Measurements from ENCODE around the gene CEP57L1.
"Not testable (repeated sequence)": the region's sequence is repeated elsewhere in the genome, so short reads cannot be mapped to it uniquely, and the experiment has no call there.

Gene CEP57L1

DNA sequence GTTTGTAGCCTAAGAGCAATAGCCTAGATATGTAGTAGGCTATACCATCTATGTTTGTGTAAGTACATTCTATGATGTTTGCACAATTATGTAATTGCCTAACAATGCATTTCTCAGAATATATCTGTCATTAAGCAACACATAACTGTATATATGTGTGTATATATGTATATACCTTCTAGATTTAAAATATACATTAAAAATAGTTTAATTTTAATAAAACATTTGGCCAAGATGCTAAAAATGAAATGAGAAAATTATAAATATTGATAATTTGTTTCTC lies 21.2 kb upstream of the CEP57L1 start:
- DNase-seq, result no peak

DNA sequence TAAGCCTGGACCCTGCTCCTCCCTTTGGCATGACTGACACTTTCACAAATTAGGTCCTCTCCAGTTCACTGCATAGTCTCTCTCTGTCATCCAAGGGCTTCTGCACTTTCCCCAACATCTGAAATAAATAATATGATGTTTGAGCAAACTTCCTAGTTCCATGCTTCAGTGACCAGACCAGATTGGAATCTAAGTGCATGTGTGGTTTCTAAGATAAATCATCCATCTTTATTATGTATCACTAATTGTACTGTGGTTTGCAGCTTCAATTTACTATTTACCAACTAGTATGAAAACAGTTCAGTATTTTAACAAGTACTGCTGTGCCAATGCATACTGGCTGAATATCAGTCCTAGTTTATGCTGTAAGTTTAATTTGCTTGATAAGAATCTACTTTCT lies 19.4 kb upstream of the CEP57L1 start:
- DNase-seq, result no peak

DNA sequence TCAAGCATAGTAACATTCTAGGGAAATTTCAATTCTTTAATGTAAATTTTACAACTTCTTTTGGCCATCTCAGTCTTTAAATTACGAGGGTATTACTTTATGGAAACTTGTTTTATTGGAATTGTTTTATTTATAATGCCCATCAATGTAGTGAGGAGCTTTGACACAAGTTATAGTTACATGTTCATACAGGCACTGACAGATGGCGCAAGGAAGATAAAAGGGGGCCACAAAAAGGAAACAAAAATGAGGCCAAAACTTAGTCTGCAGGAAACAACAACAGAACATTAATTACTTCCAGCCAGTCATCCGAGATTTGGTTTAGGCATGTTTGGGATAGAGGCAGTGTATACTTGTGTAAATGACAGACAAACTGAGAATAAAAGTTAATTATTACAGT lies 18.9 kb upstream of the CEP57L1 start:
- DNase-seq, result peak in 1 of 2 experiments; percentile 12

DNA sequence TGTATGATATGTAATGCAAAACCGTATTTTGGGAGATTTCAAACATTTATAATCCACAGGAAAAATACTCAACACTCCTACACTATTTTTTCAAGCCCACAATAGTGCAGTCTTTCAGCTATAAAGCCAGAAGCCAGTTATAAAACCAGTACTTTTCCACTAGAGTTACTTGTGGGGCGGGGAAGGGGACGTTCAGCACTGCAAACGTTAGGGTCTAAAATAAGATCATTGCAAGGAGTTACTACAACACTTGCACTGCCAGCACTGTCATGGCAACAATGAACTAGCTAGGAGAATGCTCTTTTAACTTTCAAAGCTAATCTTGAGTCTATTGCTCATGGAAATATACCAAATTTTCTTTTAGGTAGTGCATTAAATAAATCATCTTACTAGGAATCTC lies 15.3 kb upstream of the CEP57L1 start:
- no peak for DNase-seq

DNA sequence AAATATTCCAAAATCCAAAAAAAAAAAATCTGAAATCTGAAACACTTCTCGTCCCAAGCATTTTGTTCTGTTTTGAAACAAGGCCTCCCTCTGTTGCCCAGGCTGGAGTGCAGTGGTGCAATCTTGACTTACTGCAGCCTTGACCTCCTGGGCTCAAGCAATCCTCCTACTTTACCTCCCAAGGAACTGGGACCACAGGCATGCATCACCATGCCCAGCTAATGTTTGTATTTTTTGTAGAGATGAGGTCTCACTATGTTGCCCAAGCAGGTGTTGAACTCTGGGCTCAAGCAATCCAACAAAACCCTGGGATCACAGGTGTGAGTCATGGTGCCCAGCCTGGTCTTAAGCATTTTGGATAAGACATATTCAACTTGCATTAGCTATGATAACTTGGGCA lies 14.3 kb upstream of the CEP57L1 start:
- no peak for DNase-seq

DNA sequence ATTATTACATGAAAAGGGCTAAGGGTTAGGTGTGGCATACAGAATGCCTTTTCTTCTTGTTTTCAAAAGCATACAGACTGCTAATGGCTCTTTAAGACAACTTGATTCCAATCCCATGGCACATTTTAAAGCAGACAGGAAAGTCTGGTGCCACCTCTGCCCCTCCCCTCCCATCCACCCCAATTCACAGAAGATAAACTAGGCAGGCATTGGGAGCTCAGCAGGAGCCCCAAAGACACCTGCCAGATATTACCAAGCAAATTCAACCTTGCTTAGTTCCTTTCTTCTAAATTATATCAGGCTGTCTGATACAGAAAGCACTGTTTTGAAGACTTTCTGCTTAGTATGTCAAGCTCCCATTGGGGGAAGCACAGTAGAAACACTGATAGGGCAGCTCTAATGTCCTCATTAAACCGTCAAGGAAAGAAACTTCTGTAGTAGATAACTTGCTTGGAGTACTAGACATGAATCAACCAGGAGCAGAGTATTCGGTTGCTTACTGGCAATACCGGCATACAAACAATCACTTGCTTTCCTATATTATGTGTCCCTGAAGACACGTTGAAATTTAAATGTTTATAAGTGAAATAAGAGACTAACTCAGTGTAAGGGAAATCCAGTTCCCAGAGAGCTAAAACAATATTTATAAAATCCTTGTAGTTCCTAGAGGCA lies 13.7 kb upstream of the CEP57L1 start:
- DNase-seq, result no peak

DNA sequence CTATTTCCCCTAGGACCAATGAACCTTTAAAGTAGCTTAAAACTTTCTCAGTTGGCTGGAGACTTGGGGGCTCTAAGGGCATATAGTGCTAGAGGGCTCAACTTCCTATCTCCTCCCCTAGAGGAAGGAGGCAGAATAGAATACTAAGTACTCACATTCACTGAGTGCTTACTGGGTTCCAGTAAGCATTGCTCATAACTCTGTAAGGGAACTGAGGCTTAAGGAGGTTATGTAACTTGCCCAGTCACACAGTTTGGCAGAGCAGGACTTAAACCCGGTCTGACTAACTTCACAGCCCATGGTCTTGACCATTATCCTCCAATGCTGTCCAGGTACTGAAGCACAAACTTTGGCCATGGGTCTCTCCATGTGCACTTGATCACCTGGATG lies 13.1 kb upstream of the CEP57L1 start:
- no peak for DNase-seq

DNA sequence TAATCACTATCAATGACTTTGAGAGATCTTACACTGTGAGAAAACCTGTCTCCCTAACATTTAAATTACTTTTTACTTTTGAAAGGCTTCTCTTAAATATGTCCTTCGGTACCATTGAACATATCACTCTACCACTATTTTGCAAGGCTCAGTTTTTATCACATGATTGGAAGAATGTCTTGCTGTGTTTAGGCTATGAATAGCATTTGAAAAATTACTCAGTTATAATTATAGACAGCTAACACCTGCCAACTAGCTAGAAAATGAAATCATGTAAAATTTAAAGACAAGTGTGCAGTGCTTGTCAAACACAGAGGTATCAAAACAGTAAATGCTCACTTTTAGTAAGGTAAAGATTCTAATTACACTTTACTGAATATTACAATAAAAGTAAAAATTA lies 11.7 kb upstream of the CEP57L1 start:
- no peak for DNase-seq

DNA sequence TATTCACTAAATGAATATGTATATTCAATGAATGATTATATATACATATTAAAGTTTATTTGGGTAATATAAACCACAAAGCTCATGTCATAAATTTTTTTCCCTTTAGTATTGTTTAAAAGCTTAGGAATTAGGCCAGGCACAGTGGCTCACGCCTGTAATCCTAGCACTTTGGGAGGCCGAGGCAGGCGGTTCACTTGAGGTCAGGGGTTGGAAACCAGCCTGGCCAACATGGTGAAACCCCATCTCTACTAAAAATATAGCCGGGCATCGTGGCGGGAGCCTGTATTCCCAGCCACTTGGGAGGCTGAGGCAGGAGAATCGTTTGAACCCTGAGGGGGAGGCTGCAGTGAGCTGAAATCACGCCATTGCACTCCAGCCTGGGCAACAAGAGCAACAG lies 11.2 kb upstream of the CEP57L1 start:
- not testable (repeated sequence) for DNase-seq

DNA sequence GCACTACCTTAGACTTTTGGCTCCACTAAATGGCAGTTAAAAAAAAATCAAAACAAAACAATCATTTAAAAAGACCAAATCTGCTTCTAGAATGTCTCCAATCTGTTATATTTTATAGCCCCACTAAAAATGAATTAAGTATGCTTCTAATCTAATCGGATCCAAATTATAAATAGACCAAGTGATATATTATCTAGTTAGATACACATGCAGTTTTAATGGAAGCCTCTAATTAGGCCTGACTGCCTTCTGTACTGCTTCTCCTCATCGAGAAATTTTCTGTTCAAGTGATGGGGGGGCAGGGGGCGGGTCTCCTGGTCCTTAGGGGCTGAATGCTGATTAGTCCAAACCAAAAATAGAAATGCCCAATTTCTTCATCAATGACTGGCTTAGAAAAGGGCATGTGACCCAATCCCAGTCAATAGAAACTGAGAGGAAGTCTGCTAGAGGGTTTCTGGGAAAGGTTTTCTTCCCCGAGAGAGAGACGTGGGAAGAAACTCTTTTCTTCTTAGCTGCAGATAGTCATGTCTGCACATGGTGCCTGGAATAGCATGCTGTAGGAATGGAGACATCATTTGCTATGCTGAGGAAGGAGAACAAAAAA lies 7.5 kb upstream of the CEP57L1 start:
- peak in 1 of 2 experiments; percentile 3 for DNase-seq

DNA sequence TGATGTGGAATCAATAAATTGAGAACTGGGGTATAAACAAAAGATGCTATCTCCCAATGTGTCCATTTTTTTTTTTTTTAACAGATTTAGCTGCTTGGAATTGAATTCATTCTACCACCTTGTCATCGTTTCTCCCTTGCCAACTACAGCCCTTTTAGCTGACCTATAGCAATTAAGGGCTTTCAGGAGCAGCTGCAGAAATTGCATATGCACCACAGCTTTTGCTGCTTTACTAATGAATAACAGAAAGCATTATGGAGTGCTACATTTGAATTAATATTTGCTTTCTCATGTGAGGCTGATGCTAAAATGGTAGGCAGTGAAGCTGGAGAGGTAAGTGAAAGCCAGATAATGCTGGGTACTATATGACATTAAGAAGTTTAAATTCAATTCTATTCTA lies 6.3 kb upstream of the CEP57L1 start:
- no peak for DNase-seq

DNA sequence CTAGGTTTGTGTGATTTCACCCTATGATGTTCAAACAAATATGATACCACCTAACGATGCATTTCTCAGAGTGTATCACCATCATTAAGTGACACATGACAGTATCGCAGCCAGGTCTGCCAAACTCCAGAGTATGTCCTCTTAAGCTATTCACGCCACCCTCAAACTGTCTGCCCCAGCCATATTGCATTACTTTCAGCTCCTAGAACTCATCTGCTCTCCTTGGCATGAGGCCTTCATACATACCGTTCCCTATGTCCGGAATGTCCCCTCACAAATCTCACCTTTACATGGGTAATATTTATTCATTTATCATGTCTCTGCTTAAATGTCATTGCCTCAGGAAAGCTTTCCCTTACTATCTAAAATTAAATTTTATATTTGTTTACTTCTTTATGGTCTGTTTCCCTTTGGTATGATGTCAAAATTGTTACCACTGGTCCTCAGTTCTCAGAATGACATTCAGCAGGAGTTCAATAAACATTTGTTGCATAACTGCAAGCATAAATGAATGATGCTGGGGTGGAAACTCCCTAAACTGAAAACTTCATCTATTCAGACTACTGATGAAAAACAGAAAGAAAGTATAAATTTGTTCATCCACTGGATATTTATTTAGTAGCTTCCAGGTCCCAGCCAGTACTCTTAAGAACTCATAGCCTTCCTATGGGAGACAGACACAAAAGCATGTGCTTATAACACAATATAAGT lies 3.8 kb upstream of the CEP57L1 start:
- DNase-seq, result no peak

DNA sequence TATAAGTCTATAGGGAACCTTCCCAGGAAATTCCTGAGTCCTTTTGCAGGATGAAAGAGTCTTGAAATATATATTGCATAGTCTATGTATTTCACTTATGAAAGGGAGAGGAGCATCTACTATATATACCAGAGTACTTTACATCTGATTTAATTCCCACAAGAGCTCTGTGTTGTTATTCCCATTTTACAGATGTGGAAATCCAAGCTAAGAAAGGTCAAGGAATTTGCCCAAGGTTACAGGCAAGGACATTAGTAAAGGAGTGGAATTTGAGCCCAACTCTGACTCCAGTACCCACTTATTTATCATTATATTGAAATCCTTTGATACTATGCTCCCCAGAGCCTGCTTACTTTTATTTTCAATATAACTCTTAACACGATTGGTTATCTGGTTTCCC lies 3.2 kb upstream of the CEP57L1 start:
- no peak for DNase-seq

DNA sequence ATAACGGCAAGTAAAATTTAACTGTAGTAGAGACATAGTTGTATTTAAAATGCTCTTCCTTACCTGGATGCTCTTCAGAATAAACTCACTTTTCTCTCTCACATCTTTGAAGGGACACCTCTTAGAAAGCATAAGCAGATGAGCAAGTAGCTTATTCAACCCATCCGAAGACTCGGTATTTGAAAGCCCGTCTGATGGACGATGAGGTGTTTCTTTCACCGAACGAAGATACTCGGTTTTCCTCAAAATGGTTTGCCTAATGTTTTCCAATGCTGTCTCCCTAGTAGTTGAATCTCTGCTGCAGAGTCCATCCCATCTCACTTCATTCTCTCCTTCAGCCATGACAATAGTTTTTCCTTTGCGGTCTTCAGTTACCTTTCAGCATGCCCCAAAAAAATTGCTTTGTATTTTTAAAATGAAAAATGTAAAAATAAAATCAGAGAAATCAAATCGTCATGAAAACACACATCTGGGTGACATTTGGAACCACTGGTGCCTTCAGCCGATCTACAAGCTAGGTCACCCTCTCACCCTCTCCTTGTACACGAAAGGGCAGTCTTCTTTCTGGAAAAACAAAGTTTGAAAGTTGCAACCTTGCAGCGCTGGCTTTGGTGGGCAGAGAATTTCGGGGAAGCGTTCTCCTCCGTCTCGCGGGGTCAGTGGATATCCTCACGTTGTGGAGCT lies 1.4 kb upstream of the CEP57L1 start:
- DNase-seq, result peak in 1 of 2 experiments; percentile 41

DNA sequence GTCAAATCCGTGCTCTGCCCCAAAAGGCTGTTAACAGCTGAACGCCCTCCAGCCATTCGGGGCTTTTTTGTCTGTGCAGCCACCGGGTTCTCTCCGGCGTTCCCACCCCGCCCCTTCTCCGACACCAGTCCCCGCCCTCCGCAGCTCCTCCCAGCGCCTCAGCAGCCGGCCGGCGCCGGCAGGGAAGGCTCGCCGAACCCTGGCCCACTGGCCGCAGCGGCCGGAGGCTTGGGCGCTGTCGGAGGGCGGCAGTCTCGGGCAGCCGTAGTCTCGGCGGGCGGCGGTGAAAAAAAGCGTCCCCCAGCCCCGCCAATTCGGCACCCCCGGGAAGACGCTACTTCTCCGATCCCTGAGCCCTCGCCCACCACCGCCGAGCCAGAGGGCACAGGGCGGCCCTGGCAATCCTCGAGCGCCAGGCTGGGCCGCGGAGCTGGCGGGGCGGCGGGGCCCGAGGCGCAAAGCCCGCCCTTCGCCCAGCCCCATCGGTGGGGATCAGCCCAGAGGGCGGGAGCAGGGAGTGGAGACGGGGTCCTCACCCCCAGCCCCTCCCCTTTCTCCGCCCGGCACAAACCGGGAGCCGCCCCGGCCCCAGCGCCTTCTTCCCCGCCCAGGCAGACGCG lies 781 bp upstream of the CEP57L1 start, which contains the start of gene SESN1:
TSS of gene SESN1 (minus strand) at position 431 of the 620 bp plus-strand sequence. CDS start 773 bp downstream, outside the sequence.
- peak; percentile 80 to 86 for DNase-seq

DNA sequence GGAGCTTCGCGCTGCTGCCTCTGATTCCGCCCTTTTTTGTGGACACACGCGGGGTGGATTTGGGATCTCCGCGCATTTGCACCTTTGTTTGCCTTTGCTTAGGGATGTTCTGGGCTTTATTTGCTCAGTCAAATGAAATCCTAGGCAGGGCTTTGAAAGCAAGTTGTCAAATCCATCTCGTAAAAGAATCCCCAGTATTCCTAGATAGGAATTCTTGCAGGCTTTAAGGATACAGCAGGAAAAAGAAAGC lies 453 bp downstream of the CEP57L1 start:
- no peak for DNase-seq

DNA sequence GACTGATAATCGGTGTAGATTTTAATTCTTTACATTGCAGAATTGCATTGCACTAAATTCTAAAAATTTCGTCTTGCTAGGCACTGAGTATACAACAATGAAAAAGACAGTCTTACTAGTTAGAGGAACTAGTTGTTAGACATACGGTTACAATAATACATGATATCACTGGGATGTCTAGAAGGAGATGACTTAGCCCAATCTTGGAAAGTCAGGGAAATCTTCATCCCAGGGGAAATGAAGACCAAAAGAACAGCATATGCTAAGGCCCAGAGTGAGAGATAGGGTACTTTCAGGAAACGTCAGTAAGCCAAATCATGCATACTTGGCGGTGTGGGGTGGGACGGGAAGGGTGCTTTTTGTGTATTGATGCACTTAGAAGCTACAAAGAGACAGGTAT lies 901 bp downstream of the CEP57L1 start:
- no peak for DNase-seq

DNA sequence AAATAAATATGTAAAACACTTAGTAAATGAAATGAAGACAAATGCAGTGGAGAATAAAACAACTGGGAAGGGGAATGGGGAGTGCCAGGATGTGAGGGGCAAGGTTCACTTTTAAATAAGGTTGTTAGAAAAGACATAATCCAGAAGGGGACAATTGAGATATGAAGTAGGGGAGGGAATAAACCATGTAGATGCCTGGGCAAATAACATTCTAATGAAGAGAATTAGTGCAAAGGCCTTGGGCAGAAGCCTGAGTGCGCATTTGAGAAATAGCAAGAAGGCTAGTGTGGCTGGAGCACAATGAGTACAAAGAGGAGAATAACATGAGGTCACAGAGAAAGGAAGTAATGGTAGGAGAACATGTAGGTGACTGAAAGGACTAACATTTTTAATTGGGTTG lies 2.4 kb downstream of the CEP57L1 start:
- DNase-seq, result no peak

DNA sequence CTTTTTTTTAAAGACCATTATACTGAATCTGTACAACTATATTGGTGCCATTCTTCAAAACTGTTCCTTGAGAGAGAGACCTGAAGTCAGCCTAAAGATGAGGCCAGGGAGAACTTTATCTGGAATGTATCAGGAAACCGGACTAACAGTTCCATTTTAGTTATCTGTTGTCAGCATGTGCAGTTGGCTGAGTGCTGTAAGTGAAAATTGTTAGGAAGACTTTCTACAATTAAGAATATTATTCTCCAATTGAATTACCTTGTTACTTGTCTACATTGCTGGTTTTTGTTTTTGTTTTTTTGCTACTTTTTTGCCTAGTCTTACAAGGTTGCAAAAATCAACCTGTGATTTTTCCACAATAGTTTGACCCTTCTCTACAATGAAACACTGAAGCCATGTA lies 7.5 kb downstream of the CEP57L1 start:
- no peak for DNase-seq

DNA sequence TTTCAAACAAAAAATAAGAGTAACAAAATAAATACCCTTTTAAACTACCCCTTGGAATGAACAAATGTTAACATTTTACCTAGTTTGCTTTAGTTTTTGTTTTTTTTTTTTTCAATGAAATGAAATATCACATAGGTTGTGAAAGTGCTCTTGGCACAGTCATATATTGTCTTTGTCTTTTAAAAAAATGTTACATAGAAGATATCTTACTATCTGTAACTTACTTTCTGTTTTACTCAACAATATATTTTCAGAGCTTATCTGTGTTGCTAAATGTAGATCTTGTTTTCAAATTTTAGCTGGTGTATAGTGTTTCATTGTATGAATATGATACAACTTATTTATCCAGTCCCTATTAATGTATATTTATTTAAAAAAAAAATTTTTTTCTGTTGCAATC lies 8.6 kb downstream of the CEP57L1 start:
- no peak for DNase-seq

DNA sequence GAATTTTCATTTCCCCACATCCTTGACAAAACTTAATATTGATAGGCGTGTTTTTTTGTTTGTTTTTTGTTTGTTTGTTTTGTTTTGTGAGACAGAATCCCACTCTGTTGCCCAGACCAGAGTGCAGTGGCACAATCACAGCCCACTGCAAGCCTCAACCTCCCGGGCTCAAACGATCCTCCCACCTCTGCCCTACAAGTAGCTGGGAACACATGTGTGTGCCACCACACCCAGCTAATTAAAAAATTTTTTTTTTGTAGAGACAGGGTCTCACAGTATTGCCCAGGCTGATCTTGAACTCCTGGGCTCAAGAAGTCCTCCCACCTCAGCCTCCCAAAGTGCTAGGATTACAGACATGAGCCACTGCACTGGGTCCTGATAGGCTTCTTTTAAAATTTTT lies 9.2 kb downstream of the CEP57L1 start:
- DNase-seq, result no peak

DNA sequence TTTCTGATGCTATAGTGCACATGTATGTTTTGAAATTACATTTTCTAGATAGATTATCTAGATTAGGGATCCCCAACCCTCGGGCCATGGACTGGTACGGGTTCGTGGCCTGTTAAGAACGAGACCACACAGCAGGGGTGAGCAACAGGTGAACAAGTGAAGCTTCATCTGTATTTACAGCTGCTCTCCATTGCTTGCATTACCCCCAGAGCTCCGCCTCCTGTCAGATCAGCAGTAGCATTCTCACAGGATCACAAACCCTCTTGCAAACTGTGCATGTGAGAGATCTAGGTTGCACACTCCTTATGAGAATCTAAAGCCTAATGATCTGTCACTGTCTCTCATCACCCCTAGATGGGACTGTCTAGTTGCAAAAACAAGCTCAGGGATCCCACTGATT lies 10.4 kb downstream of the CEP57L1 start:
- DNase-seq, result no peak

DNA sequence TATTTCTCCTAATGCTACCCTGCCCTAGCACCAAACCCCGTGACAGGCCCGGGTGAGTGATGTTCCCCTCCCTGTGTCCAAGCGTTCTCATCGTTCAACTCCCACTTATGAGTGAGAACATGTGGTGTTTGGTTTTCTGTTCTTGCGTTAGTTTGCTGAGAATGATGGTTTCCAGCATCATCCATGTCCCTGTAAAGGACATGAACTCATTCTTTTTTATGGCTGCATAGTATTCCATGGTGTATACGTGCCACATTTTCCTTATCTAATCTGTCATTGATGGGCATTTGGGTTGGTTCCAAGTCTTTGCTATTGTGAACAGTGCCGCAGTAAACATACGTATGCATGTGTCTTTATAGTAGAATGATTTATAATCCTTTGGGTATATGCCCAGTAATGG lies 14.4 kb downstream of the CEP57L1 start:
- DNase-seq, result not testable (repeated sequence)

DNA sequence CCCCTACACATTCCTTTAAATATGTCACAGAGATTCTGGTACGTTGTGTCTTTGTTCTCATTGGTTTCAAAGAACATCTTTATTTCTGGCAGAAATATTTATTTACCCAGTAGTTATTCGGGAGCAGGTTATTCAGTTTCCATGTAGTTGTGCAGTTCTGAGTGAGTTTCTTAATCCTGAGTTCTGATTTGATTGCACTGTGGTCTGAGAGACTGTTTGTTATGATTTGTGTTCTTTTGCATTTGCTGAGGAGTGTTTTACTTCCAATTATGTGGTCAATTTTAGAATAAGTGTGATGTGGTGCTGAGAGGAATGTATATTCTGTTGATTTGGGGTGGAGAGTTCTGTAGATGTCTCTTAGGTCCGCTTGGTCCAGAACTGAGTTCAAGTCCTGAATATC lies 17.4 kb downstream of the CEP57L1 start:
- DNase-seq, result not testable (repeated sequence)

Measured in NCI-H524 (cell line).